Loucy (cell line): ENCODE data around the gene PHACTR1.

Source experiments
- CTCF ChIP-seq: fragments of 200-600 bp; sonication (generic); conservative IDR thresholded peaks from 2 replicates; pipeline ENCODE4 v1.5.1; 2014; ENCODE audit warnings: mild to moderate bottlenecking, antibody characterized with exemption, low read length
- EZH2phosphoT487 ChIP-seq: fragments of 200-600 bp; IDR thresholded peaks from 2 replicates; pipeline ENCODE4 v1.6.1; 2018; ENCODE audit warnings: antibody characterized with exemption, mild to moderate bottlenecking, moderate library complexity, borderline replicate concordance

GRCh38 chr6:12935637-12936036, 219.1 kb downstream of the PHACTR1 start:
- TF ChIP-seq CTCF (no peak), EZH2phosphoT487 (no peak)
